Dermis blood vessel endothelial cell (primary cell): Measurements from ENCODE around the gene ANKRD13A. TPM values are rescaled to one million over a fixed set of nuclear protein-coding genes. Genes with fewer than 3 reads are reported as not detected.

Source experiments
- DNase-seq: peaks from one replicate; pipeline ENCODE4 v3.0.0; 2010
- total RNA-seq: library from RNA; depleted of rRNA; stranded (reverse); fragments of >200 nt; gene quantifications from 2 replicates; pipeline ENCODE4 v1.2.3, GENCODE V29; 2014

Gene ANKRD13A
- 68.9 and 86.0 TPM in 2 replicates for total RNA-seq

GRCh38 chr12:109998904-109999648 lies at the start of gene ANKRD13A:
ANKRD13A (plus strand) TSS chr12:109999430; CDS start chr12:109999689, 259 bp downstream.
- DNase-seq = peak; percentile 96

DNA sequence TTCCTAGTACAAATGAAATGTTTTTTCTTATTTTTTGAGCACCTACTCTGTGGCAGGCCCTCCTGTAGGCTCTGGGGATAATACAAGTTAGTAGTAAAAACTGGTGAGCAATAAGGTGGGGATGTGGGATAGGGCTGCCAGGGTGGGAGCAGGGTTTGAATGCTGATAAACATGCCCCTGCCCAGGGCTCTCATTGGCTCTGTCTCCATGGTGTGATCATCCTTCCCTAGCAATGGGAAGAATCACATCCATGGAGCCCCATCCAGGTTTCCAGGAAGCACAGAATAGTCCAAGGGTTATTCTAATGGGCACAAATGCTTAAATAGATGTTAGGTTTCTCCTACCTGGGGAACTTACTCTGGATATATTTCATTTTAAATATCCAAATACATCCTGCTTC lies 48.6 kb upstream of the ANKRD13A start:
- DNase-seq = no peak

GRCh38 chr12:109951136-109951535 lies 48.1 kb upstream of the ANKRD13A start:
- DNase-seq = no peak

DNA sequence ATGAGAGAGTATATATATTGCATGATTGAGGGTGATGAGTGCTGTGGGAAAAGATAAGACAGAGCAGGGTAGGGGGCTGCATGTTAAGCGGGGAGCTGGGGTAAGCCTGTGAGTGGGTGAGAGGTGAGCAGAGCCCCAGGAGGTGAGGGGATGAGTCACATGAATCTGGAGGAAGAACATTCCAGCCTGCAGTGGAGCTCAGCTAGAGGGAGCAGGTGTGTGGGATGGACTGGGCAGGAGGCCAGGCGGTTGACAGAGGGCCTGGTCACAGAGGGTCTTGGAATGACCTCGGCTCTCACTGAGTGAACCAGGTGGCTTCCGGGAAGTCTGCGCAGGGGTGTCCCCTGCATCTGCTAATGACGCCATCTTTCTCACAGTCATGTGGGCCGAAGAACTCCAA lies 47.5 kb upstream of the ANKRD13A start:
- DNase-seq = peak; percentile 54

GRCh38 chr12:109952160-109952858 lies 46.9 kb upstream of the ANKRD13A start:
- DNase-seq = no peak

DNA sequence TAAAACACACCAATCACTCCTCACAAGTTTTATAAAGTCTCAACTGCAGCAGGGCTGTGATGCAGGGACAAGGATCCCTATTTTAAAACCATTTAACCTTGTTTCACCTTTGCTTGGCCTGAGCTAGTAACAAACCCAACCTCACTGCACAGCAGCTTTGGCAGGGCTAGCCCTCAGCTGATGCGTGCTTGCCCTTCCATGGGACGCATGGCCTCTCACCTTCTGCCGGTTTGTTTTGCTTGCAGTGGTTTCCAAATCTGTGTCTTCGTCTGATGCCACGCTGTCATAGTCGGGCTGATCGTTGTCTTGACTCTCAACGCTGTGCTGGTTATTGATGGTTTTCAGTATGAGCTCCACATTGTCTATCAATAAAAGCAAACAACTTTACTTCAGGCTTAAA lies 46.4 kb upstream of the ANKRD13A start:
- DNase-seq = no peak

- no peak for DNase-seq
Observed at GRCh38 chr12:109953656-109954055, 45.6 kb upstream of the ANKRD13A start.

DNA sequence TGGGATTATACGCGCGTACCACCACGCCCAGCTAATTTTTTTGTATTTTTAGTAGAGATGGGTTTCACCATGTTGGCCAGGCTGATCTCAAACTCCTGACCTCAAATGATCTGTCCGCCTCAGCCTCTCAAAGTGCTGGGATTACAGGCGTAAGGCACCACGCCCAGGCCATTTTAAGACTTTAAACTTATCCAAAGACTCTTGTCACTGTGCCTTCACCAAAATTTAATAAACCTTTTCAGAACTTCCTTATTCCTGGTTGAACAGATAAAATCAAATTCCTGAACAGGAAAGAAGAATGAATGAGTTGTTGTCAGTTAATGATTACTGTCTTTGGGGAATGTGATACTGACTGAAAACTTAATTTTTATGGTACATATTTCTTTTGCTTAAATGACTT lies 40.9 kb upstream of the ANKRD13A start:
- no peak for DNase-seq

GRCh38 chr12:109959411-109960093 lies 39.7 kb upstream of the ANKRD13A start:
- no peak for DNase-seq

- DNase-seq = peak; percentile 52
Observed at GRCh38 chr12:109961201-109961600, 38.0 kb upstream of the ANKRD13A start.

DNA sequence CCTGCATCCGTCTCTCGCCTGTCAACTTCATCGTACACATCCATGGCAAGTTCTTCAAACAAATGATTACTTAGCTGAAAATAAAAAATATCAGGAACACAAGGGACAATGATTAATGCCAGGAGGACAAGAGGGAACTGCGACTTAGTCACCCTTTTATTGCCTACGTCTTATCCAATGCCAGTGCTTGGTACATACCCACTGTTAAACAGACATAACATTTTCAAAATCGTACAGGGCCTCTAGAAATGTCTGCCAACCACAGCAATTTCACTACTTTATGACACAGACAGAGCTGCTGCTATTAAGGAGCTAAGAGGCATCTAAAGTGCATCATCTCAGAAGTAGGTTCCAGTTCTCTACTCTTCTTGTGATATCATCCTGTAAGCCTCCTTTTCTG lies 37.6 kb upstream of the ANKRD13A start:
- DNase-seq = no peak

DNA sequence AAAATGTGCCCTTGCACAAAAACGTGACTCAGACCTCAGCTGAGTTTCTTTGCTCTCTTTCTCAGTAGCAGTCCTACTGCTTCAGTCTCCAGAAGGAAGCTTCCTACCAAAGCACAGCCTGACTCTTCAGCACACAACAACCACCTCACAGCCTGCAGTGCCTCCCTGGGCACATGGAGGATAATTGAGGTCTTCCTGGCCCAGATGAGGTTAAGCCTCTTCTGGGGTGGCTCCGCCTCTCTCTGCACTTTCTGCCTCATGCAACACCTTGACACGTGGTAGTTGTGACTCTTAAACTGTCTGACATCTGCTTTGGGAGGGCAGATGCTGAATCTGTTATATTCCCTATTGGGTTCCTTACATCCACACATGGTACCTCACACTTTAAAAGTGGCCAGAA lies 36.8 kb upstream of the ANKRD13A start:
- DNase-seq = no peak

DNA sequence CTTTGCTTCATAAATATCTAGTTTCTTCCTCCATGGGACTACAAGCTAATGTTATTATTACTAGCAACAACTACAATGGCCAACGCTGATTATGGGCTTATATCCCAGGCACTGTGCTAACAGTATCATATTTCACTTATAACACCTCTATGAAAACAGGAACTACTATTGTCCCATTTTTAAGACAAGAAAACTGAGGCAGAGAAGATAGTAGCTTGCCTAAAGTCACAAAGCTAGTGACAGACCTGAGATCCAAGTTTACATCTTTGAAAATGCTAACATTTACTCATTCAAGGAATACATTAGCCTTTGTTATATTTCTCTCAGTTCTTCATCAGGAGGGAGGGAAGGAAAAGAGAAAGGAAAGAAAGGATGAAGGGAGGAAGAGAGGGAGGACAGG lies 35.9 kb upstream of the ANKRD13A start:
- no peak for DNase-seq

GRCh38 chr12:109963743-109964429 lies 35.3 kb upstream of the ANKRD13A start:
- peak; percentile 56 for DNase-seq

- DNase-seq = no peak
Observed at GRCh38 chr12:109966546-109966945, 32.7 kb upstream of the ANKRD13A start.

GRCh38 chr12:109967383-109968031 lies 31.7 kb upstream of the ANKRD13A start:
- DNase-seq = no peak

GRCh38 chr12:109968032-109968420 lies 31.2 kb upstream of the ANKRD13A start:
- peak; percentile 46 for DNase-seq

- no peak for DNase-seq
Observed at GRCh38 chr12:109968801-109969200, 30.4 kb upstream of the ANKRD13A start.

- no peak for DNase-seq
Observed at GRCh38 chr12:109972821-109973220, 26.4 kb upstream of the ANKRD13A start.

DNA sequence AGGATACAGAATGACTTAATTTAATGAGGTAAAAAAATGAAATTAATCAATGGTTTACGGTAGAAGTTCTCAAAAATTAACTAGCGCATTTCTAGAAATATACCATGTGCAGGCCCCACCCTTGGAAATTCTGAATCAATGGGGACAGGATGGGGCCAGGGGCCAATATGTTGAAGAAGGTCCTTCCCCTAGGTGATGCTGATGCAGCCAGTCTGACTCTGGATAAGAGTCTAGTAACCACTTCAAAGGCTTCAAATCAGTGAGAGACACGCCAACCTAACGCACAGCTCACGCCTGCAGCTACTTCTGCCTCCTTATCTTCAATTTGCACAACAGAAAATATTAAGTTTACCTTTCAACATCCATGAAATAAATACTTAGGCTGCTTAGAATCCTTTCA lies 17.9 kb upstream of the ANKRD13A start:
- no peak for DNase-seq

DNA sequence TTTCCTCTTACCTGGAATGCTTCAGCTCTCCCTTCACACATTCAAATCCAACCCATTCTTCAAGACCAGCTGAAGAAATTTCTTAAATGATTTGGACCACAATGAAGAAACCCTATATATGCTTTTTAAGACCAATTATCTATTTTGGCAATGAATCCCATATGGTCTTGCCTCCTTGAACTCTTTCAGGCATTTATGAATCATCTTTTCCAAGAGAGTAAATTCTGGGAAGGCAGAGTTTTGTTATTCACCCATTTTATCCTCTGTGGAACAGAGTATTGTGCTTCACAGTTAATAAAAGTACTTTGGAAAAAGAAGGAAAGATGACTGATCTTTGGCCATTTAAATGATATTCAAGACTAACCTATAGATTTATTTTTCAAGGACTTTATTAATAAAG lies 17.0 kb upstream of the ANKRD13A start:
- DNase-seq = no peak

DNA sequence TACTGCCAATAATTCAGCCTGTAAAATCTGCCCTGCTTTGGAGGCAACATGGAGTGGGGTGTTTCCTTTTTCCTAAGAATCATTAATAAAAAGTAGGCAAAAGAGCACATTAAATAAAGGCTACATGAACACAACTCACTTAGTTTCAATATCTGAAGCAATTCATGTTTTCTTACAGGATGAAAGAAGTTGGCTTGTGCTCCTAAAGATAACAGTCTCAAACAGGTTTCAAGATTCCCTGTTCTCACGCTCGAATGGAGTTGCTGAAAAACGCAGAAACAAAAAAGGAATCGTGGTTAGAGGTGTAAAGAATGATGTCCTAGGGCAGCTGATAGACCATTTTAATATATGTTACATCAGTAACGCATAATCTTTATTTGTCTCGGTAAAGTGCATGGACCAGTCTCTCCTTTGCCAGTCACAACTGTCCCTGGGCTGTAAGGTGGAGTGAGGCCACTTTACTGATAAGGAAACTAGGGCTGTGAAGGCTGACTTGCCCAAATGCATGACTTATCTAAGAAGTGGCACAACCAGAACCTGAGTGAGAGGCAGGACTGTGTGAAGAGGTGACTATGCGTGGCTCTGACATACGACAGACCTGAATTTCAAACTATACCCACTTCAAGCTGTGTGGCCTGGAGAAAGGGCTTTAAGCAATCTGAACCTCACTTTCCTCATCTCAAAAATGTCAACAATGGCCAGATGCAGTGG lies 15.6 kb upstream of the ANKRD13A start:
- DNase-seq = no peak
